ENCODE data around the gene ISYNA1.

- TF ChIP-seq CTCF (IDR thresholded peaks at IDR 0.05) (no peak), POLR2A (IDR thresholded peaks at IDR 0.05) (no peak)
Observed at GRCh38 chr19:18418483-18419194, 19.3 kb downstream of the ISYNA1 start.

Measured in heart left ventricle (tissue), 13 donors.